HepG2 (cell line): ENCODE data around the gene FGF14. TPM values are rescaled to one million over a fixed set of nuclear protein-coding genes. Genes with fewer than 3 reads are reported as not detected.
A peak's percentile ranks its signal among the peaks of the same experiment; 100 is the strongest.

ENCODE experiments used
- ATAC-seq: fragments of 200-7000 bp; cut with Tn5 transposase; 3 replicates; pipeline ENCODE4 v1.9.1; 2020; ENCODE audit warnings: mild to moderate bottlenecking, moderate library complexity
- BruUV-seq: library from RNA; stranded (reverse); fragments of 400-500 nt; replicated peaks from 2 replicates; lab custom pipeline; 2021; lab: Mats Ljungman, UMichigan
- CTCF ChIA-PET: fragments of 300-600 bp; formaldehyde crosslinking; extraction: SDS; loops from one replicate; lab custom pipeline; 2021; ENCODE audit warnings: low total read pairs, inconsistent platforms, low intra/inter-chr PET ratio; lab: Yijun Ruan, JAX
- POLR2A ChIA-PET: fragments of 350-600 bp; sonication (Branson Sonifier 250); formaldehyde crosslinking; loops from one replicate; lab custom pipeline; 2020; ENCODE audit warnings: antibody characterized with exemption, inconsistent platforms; lab: Yijun Ruan, JAX
- DNase-seq: peaks from one replicate; pipeline ENCODE4 v3.0.0-alpha.2; 2015; ENCODE audit warnings: low spot score
- FAIRE-seq: peaks from 3 replicates; lab custom pipeline; 2011; peaks lifted over from hg19 to GRCh38; lab: Jason Lieb, UNC
- H2AFZ ChIP-seq: one replicate; pipeline ENCODE4 v1.6.1; 2011; ENCODE audit warnings: low read length, inconsistent platforms
- H3K27ac ChIP-seq: fragments of 300-600 bp; 3 replicates; pipeline ENCODE4 v1.8.0; 2011; ENCODE audit warnings: mixed run types, mild to moderate bottlenecking, mixed read lengths, low read length, inconsistent platforms; ENCODE audit not compliant: insufficient read depth; ENCODE audit errors: extremely low read length
- H3K27me3 ChIP-seq, 2 experiments: fragments of 200-600 bp in 1 of 2; 2 replicates in 1 of 2; 3 replicates in 1 of 2; pipeline versions ENCODE4 v1.6.0 to v1.8.0; 2011; ENCODE audit warnings: low read length in 2 of 2, mild to moderate bottlenecking in 2 of 2, moderate library complexity in 2 of 2, inconsistent platforms in 1 of 2; ENCODE audit not compliant: insufficient read depth in 2 of 2, control insufficient read depth in 1 of 2
- H3K36me3 ChIP-seq, 2 experiments: fragments of 200-600 bp in 1 of 2; replicated peaks in 1 of 2; 2 replicates in 1 of 2; 3 replicates in 1 of 2; pipeline versions ENCODE4 v1.5.1 to v1.8.0; 2011; ENCODE audit warnings: low read length in 2 of 2, inconsistent platforms in 1 of 2; ENCODE audit not compliant: insufficient read depth in 2 of 2, control insufficient read depth in 1 of 2
- H3K4me1 ChIP-seq: 2 replicates; pipeline ENCODE4 v1.5.1; 2012; ENCODE audit warnings: low read length, inconsistent platforms; ENCODE audit not compliant: insufficient read depth
- H3K4me2 ChIP-seq: 2 replicates; pipeline ENCODE4 v1.6.0; 2011; ENCODE audit warnings: low read depth, low read length, inconsistent platforms
- H3K4me3 ChIP-seq, 3 experiments: fragments of 200-600 bp in 1 of 3; sonication (generic), shearing (Covaris generic) in 1 of 3; replicated peaks in 1 of 3; 2 replicates each; pipeline ENCODE4 v1.5.1; 2011 to 2016; ENCODE audit warnings: low read length in 3 of 3, inconsistent platforms in 2 of 3, low read depth in 2 of 3, mild to moderate bottlenecking in 2 of 3, control low read depth in 1 of 3, mixed read lengths in 1 of 3; ENCODE audit not compliant: insufficient read depth in 1 of 3
- H3K79me2 ChIP-seq: one replicate; pipeline ENCODE4 v1.6.1; 2011; ENCODE audit warnings: low read length, inconsistent platforms; ENCODE audit not compliant: insufficient read depth
- H3K9ac ChIP-seq: 2 replicates; pipeline ENCODE4 v1.6.0; 2011; ENCODE audit warnings: mild to moderate bottlenecking, low read depth, low read length, inconsistent platforms; ENCODE audit not compliant: insufficient read depth
- H3K9me3 ChIP-seq: 2 replicates; pipeline ENCODE4 v1.5.1; 2012; ENCODE audit warnings: mild to moderate bottlenecking, low read length
- H4K20me1 ChIP-seq: 2 replicates; pipeline ENCODE4 v1.6.0; 2011; ENCODE audit warnings: inconsistent platforms, mild to moderate bottlenecking, low read length, moderate library complexity; ENCODE audit not compliant: insufficient read depth
- ASH2L ChIP-seq: fragments of 300-600, 200-600 bp; sonication (generic); IDR thresholded peaks from 2 replicates; pipeline ENCODE4 v1.7.0; 2017; ENCODE audit warnings: low read depth, mild to moderate bottlenecking, moderate library complexity, mixed read lengths, low read length; ENCODE audit not compliant: insufficient read length
- CENPX ChIP-seq: sonication (generic); formaldehyde crosslinking; IDR thresholded peaks from 2 replicates; pipeline ENCODE4 v1.9.0; 2021; ENCODE audit warnings: mild to moderate bottlenecking, missing genetic modification reagents, moderate library complexity
- GABPA ChIP-seq, 2 experiments: IDR thresholded peaks; 2 replicates each; pipeline ENCODE4 v1.6.1; 2011 to 2016; ENCODE audit warnings: low read depth in 2 of 2, low read length in 1 of 2, missing biosample characterization in 1 of 2, missing genetic modification characterization in 1 of 2
- GZF1 ChIP-seq: sonication (generic); formaldehyde crosslinking; IDR thresholded peaks from 2 replicates; pipeline ENCODE4 v1.5.1; 2020; ENCODE audit warnings: mild to moderate bottlenecking, missing genetic modification reagents
- MED13 ChIP-seq: sonication (generic); formaldehyde crosslinking; IDR thresholded peaks from 2 replicates; pipeline ENCODE4 v1.5.0; 2020; ENCODE audit warnings: missing genetic modification reagents
- RFX5 ChIP-seq: IDR thresholded peaks from 2 replicates; pipeline ENCODE4 v1.6.1; 2011; ENCODE audit warnings: low read depth, low read length, improper control_type of control experiment
- SMC3 ChIP-seq: IDR thresholded peaks from 2 replicates; pipeline ENCODE4 v1.6.1; 2011; ENCODE audit warnings: low read length, improper control_type of control experiment
- SP4 ChIP-seq: sonication (generic); formaldehyde crosslinking; IDR thresholded peaks from 2 replicates; pipeline ENCODE4 v1.8.1; 2023; ENCODE audit warnings: mild to moderate bottlenecking, missing genetic modification reagents
- TGIF2 ChIP-seq: IDR thresholded peaks from 2 replicates; pipeline ENCODE4 v1.6.1; 2016; ENCODE audit warnings: control low read depth, missing compliant biosample characterization
- ZFX ChIP-seq: sonication (generic); formaldehyde crosslinking; IDR thresholded peaks from 2 replicates; pipeline ENCODE4 v1.4.0; 2020; ENCODE audit warnings: mild to moderate bottlenecking, low read depth, missing genetic modification reagents, moderate library complexity
- ZNF317 ChIP-seq: sonication (generic); formaldehyde crosslinking; IDR thresholded peaks from 2 replicates; pipeline ENCODE4 v1.5.0; 2020; ENCODE audit warnings: mild to moderate bottlenecking, missing genetic modification reagents
- ZNF33B ChIP-seq: sonication (generic); formaldehyde crosslinking; IDR thresholded peaks from 2 replicates; pipeline ENCODE4 v1.5.1; 2020; ENCODE audit warnings: mild to moderate bottlenecking, missing genetic modification reagents
- ZNF670 ChIP-seq: sonication (generic); formaldehyde crosslinking; IDR thresholded peaks from 2 replicates; pipeline ENCODE4 v1.8.0; 2022; ENCODE audit warnings: mild to moderate bottlenecking, missing genetic modification reagents, borderline replicate concordance
- WGBS: methylation state at CpG from one replicate; pipeline ENCODE4 v1.1.6; 2017; ENCODE audit warnings: low lambda C conversion rate; 5-methylcytosine and 5-hydroxymethylcytosine counted together
- in situ Hi-C: cut with HindIII; loops from 2 replicates; pipeline ENCODE4 v1.10.0; 2017; ENCODE audit warnings: low pct_unique_long_range_greater_than_20kb; ENCODE audit not compliant: extremely low pct_ligation_motif_present
- intact Hi-C: fragments of 100-400 bp; cut with micrococcal nuclease; formaldehyde crosslinking; loops from one replicate; pipeline ENCODE4 v1.10.0; 2022; ENCODE audit not compliant: unreplicated experiment
- polyA plus RNA-seq, 8 experiments: library from polyadenylated mRNA; depleted of rRNA in 3 of 8; stranded (reverse) in 7 of 8; unstranded in 1 of 8; fragments of >200 nt; fragmentation: Illumina TruSeq in 4 of 8; extraction: Trizol in 4 of 8; gene quantifications; 2 replicates each; pipeline versions ENCODE4 v1.2.1 to v1.2.3, GENCODE V29; 2011 to 2016; ENCODE audit warnings: low read depth in 4 of 8, missing spikeins in 1 of 8, mixed read lengths in 1 of 8; ENCODE audit not compliant: insufficient read depth in 1 of 8
- total RNA-seq, 5 experiments: library from RNA; depleted of rRNA; stranded (reverse); fragments of >200 nt; fragmentation: Illumina TruSeq; extraction: Trizol; gene quantifications; 2 replicates each; pipeline ENCODE4 v1.2.3, GENCODE V29; 2016; ENCODE audit warnings: low read depth in 1 of 5
- TF ChIP-seq, protein P1 (sequence below): sonication (generic); formaldehyde crosslinking; IDR thresholded peaks from 2 replicates; pipeline ENCODE4 v1.9.0; 2021; ENCODE audit warnings: missing genetic modification reagents, mild to moderate bottlenecking, borderline replicate concordance
- TF ChIP-seq, protein P2 (sequence below): IDR thresholded peaks from 2 replicates; pipeline ENCODE4 v1.6.1; 2016; ENCODE audit warnings: missing genetic modification reagents, missing compliant biosample characterization
- TF ChIP-seq, protein P3 (sequence below): sonication (generic); formaldehyde crosslinking; IDR thresholded peaks from 2 replicates; pipeline ENCODE4 v1.5.0; 2020; ENCODE audit warnings: missing genetic modification reagents, mild to moderate bottlenecking, borderline replicate concordance
- TF ChIP-seq, protein P4 (sequence below): sonication (generic); formaldehyde crosslinking; IDR thresholded peaks from 2 replicates; pipeline ENCODE4 v1.8.1; 2023; ENCODE audit warnings: mild to moderate bottlenecking, inconsistent platforms, moderate library complexity, missing genetic modification reagents, borderline replicate concordance
- TF ChIP-seq, protein P5 (sequence below): sonication (generic); formaldehyde crosslinking; IDR thresholded peaks from 2 replicates; pipeline ENCODE4 v1.5.1; 2020; ENCODE audit warnings: missing genetic modification reagents, mild to moderate bottlenecking, borderline replicate concordance

The FGF14 gene
- total and polyA plus RNA-seq, 2 of the 13 experiments (the other 11 are each of a cell fraction or from before 2014, with no cell fraction given), result not detected

DNA sequence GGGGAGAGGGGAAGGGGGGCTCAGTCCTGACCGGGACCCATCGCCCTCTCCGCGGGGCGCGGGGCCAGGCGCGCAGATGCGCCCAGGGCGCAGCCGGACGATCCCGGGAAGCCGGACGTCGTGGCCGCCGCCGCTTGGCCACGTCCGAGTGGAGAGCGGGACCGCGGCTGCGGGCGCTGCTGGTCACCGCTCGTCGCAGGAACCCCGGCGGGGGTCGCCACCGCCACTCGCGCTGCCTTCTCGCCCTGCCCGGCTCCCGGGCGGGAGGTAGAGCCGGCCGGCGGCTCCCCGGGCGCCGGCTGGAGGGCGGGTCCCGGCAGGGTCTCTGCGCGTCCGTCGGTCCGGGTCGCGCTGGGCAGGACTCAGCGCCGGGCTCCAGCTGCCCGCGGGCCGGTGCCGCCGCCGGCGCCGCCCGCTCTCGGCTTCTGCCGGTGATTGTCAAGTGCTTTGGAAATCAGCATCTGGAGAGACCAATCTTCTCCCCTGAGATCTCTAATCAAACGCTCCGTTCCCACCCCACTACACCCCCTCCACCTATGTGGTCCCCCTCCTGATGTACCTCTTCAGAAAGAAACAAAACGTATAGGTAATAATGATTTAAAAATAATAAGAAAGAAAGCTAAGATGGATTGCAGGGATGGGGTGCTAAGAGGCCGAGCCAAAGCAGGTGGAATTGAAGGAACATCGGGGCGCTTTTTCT lies 484.9 kb downstream of the FGF14 start:
- in situ Hi-C loops (no loop called here), intact Hi-C loops (loop anchor here (5.0 kb wide), 1 partner anchor 405 kb away; no protein-coding TSS in a partner anchor)
- H3K36me3 ChIP-seq, result no peaks in the 10 kb centered on the region
- no peaks in the 10 kb centered on the region for H3K79me2 ChIP-seq
- H4K20me1 ChIP-seq, result no peaks in the 10 kb centered on the region
- FAIRE-seq (no peak), ATAC-seq (peak; percentile 37; the same call in 2 of the 3 replicates), DNase-seq (no peak)
- WGBS, result 49% methylated on average over 20 of the region's 73 CpGs
- no peak overlapping the region for H3K9ac ChIP-seq
- H3K27ac ChIP-seq, result no peak overlapping the region
- no TSS peak for BruUV-seq
- H3K9me3 ChIP-seq, result no peaks in the 10 kb centered on the region
- H3K27me3 ChIP-seq, result peaks cover 0 to 27% of the 10 kb centered on the region in 2 experiments; a peak in 4 of 5 replicates
- H3K4me1 ChIP-seq, result no peaks in the 10 kb centered on the region
- no peak overlapping the region for H3K4me2 ChIP-seq
- TF ChIP-seq ZFX (no peak), RFX5 (no peak), ZNF317 (CRISPR knock-in tag) (no peak), GZF1 (CRISPR knock-in tag) (no peak), TGIF2 (CRISPR knock-in tag) (no peak), ASH2L (no peak), CENPX (CRISPR knock-in tag) (no peak), MED13 (CRISPR knock-in tag) (no peak), SMC3 (no peak), SP4 (CRISPR knock-in tag) (no peak), ZNF33B (no peak), ZNF670 (CRISPR knock-in tag) (no peak), GABPA (IDR thresholded peaks at IDR 0.05; ENCODE audit: low read depth, low read length) (no peak), GABPA (CRISPR knock-in tag; IDR thresholded peaks at IDR 0.05; ENCODE audit: low read depth) (no peak)
- TF ChIP-seq, protein P1, sequence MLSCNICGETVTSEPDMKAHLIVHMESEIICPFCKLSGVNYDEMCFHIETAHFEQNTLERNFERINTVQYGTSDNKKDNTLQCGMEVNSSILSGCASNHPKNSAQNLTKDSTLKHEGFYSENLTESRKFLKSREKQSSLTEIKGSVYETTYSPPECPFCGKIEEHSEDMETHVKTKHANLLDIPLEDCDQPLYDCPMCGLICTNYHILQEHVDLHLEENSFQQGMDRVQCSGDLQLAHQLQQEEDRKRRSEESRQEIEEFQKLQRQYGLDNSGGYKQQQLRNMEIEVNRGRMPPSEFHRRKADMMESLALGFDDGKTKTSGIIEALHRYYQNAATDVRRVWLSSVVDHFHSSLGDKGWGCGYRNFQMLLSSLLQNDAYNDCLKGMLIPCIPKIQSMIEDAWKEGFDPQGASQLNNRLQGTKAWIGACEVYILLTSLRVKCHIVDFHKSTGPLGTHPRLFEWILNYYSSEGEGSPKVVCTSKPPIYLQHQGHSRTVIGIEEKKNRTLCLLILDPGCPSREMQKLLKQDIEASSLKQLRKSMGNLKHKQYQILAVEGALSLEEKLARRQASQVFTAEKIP (CRISPR knock-in tag), result no peak
- TF ChIP-seq, protein P2, sequence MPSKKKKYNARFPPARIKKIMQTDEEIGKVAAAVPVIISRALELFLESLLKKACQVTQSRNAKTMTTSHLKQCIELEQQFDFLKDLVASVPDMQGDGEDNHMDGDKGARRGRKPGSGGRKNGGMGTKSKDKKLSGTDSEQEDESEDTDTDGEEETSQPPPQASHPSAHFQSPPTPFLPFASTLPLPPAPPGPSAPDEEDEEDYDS (CRISPR knock-in tag), result no peak
- TF ChIP-seq, protein P3, sequence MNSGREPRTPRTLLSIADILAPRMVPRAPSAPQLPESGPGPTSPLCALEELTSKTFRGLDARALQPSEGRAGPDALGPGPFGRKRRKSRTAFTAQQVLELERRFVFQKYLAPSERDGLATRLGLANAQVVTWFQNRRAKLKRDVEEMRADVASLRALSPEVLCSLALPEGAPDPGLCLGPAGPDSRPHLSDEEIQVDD (CRISPR knock-in tag), result no peak
- TF ChIP-seq, protein P4, sequence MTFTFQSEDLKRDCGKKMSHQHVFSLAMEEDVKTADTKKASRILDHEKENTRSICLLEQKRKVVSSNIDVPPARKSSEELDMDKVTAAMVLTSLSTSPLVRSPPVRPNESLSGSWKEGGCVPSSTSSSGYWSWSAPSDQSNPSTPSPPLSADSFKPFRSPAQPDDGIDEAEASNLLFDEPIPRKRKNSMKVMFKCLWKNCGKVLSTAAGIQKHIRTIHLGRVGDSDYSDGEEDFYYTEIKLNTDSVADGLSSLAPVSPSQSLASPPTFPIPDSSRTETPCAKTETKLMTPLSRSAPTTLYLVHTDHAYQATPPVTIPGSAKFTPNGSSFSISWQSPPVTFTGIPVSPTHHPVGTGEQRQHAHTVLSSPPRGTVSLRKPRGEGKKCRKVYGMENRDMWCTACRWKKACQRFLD (CRISPR knock-in tag), result no peak
- TF ChIP-seq, protein P5, sequence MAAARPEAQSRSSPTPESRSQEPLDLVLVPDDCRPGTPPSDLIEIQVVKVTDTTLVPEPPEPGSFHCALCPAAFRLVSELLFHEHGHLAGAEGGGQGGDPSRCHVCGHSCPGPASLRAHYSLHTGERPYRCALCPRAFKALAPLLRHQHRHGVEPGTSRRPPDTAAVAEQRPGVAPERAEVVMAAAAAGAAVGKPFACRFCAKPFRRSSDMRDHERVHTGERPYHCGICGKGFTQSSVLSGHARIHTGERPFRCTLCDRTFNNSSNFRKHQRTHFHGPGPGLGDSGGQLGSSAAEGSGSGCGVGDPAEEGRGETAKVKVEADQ (CRISPR knock-in tag), result no peak
- H2AFZ ChIP-seq, result no peak overlapping the region
- ChIA-PET CTCF (no interaction called here), POLR2A (no interaction called here)
- H3K4me3 ChIP-seq, result no peak overlapping the region
